BLaER1 (cell line): Measurements from ENCODE around the gene FLAD1.
A peak's percentile ranks its signal among the peaks of the same experiment; 100 is the strongest.

Experiments
- H3K27ac ChIP-seq: shearing (Covaris generic); formaldehyde crosslinking; 2 replicates; pipeline ENCODE4 v1.8.1; 2022
- H3K27me3 ChIP-seq: shearing (Covaris generic); formaldehyde crosslinking; 2 replicates; pipeline ENCODE4 v1.8.1; 2022
- H3K36me3 ChIP-seq: shearing (Covaris generic); formaldehyde crosslinking; 2 replicates; pipeline ENCODE4 v1.8.1; 2022
- H3K4me1 ChIP-seq: shearing (Covaris generic); formaldehyde crosslinking; 2 replicates; pipeline ENCODE4 v1.8.1; 2022
- H3K4me2 ChIP-seq: shearing (Covaris generic); formaldehyde crosslinking; 2 replicates; pipeline ENCODE4 v1.8.1; 2022
- H3K4me3 ChIP-seq: shearing (Covaris generic); formaldehyde crosslinking; 2 replicates; pipeline ENCODE4 v1.8.1; 2022
- H3K9ac ChIP-seq: shearing (Covaris generic); formaldehyde crosslinking; 2 replicates; pipeline ENCODE4 v1.8.1; 2022
- H3K9me3 ChIP-seq: shearing (Covaris generic); formaldehyde crosslinking; 2 replicates; pipeline ENCODE4 v1.8.1; 2022
- H4K20me1 ChIP-seq: shearing (Covaris generic); formaldehyde crosslinking; 2 replicates; pipeline ENCODE4 v1.8.1; 2022
- Cebpa-rat ChIP-seq: shearing (Covaris generic); IDR thresholded peaks from 2 replicates; pipeline ENCODE4 v1.8.1; 2022

Gene FLAD1

DNA sequence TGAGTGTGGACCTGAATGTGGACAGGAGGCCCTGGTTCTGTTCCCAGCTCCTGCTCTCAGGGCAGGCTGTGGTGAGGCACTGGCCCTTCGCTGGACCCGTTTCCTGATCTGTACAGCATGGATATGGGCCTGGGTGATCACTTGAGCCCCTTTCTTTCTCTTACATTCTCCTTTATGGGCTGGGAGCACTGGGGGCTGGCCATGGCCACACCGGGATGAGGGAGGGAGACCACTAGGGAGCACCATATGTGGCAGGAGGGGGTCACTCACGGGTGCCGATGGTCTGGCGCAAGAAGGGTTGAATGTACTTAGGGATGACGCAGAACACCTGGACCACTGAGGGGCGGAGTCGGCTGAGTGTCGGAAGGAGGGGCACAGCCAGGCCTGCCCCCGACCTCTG lies 47.8 kb downstream of the FLAD1 start:
- Histone ChIP-seq H3K4me2 (no peak overlapping the region), H3K27ac (no peak overlapping the region), H3K4me1 (no peaks in the 10 kb centered on the region), H3K27me3 (no peaks in the 10 kb centered on the region), H3K9ac (no peak overlapping the region), H4K20me1 (no peaks in the 10 kb centered on the region), H3K9me3 (no peaks in the 10 kb centered on the region), H3K4me3 (no peak overlapping the region), H3K36me3 (no peaks in the 10 kb centered on the region)
- TF ChIP-seq Cebpa-rat, result no peak

GRCh38 chr1:155032886-155033285 lies 49.7 kb downstream of the FLAD1 start:
- Histone ChIP-seq H3K27me3 (no peaks in the 10 kb centered on the region), H3K9ac (no peak overlapping the region), H3K27ac (no peak overlapping the region), H4K20me1 (no peaks in the 10 kb centered on the region), H3K4me2 (no peak overlapping the region), H3K9me3 (no peaks in the 10 kb centered on the region), H3K36me3 (no peaks in the 10 kb centered on the region), H3K4me1 (no peaks in the 10 kb centered on the region; the same call in 1 of the 2 replicates), H3K4me3 (no peak overlapping the region)
- TF ChIP-seq Cebpa-rat, result no peak

DNA sequence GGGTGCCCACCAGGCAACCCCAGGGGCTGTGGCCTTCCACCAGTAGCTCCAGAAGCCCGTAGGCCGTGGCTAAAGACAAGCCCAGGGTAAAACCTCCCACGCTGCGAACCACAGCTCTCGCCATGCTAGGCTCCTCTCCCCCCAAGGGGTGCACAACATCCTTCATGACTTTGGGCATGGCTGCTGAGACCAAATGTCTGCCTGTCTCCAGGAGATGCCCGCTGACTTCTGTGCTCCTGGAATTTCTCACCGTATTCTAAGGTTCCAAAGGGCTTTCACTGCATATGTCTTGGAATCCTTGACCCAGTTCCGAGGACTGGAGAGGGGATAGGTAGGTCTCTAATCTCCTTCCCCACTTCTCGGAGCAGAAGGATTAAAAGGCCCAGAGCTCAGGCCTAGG lies 50.4 kb downstream of the FLAD1 start, which contains the start of the genes DCST1 and DCST2:
DCST1 (plus strand) TSS at position 301 of the 400 bp plus-strand sequence. CDS start 213 bp downstream, outside the sequence.
DCST2 (minus strand) TSS at position 258 of the 400 bp plus-strand sequence; CDS start at position 178, 80 bp downstream.
- H3K4me2 ChIP-seq, result no peak within 1 kb of the TSS
- H3K36me3 ChIP-seq, result no peaks in the 10 kb centered on the region
- H4K20me1 ChIP-seq, result no peaks in the 10 kb centered on the region
- H3K4me1 ChIP-seq, result peaks cover 3% of the 10 kb centered on the region
- H3K27me3 ChIP-seq, result no peaks in the 10 kb centered on the region
- no peak within 1 kb of the TSS for H3K9ac ChIP-seq
- no peaks in the 10 kb centered on the region for H3K9me3 ChIP-seq
- no peak for TF ChIP-seq Cebpa-rat
- H3K27ac ChIP-seq, result no peak within 1 kb of the TSS
- no peak within 1 kb of the TSS for H3K4me3 ChIP-seq

DNA sequence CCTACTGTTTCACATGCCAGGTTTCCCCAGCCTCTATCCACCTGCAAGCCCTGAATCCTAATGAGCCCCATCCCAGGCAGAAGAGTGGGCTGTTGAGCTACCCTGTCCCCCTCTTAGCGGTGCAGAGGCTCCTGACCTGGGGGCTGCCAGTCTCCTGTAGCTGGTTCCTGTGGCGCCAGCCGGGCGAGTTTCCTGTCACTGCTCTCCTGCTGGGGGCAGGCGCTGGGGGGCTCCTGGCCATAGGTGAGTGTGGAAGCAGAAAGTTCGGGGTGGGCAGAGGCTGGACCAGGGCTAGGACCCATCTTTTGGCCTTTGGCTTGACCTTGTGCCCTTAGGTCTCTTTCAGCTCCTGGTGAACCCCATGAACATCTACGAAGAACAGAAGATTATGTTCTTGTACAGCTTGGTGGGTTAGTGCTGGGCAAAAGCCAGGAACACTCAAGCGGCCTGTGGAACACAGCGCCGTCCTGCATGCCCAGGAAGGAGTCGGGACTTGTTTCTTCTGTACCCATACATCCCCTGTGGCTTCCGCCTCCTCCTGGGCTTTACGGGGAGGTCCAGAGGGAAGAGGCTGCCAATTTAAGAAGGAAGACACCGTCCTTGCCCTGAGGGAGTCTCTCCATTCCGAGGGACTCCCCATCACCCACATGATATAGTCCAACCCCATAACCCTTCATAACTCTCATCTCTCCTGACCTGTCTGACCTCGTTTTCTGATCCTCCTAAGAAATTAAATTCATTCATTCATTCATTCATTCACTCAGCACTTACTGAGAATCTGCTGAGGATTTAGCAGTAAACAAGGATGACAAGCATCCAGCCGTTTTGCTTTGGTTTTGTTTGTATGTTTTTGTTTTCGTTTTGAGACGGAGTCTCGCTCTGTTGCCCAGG lies 51.4 kb downstream of the FLAD1 start:
- Histone ChIP-seq H4K20me1 (no peaks in the 10 kb centered on the region), H3K4me3 (no peak overlapping the region), H3K4me2 (no peak overlapping the region), H3K27me3 (no peaks in the 10 kb centered on the region), H3K4me1 (peaks cover 14% of the 10 kb centered on the region), H3K36me3 (no peaks in the 10 kb centered on the region), H3K9me3 (no peaks in the 10 kb centered on the region), H3K9ac (no peak overlapping the region), H3K27ac (no peak overlapping the region)
- no peak for TF ChIP-seq Cebpa-rat

- TF ChIP-seq Cebpa-rat, result no peak
- H3K27ac ChIP-seq, result no peak overlapping the region
- no peak overlapping the region for H3K4me3 ChIP-seq
- peaks cover 21% of the 10 kb centered on the region for H3K4me1 ChIP-seq
- H3K4me2 ChIP-seq, result no peak overlapping the region
- H3K27me3 ChIP-seq, result no peaks in the 10 kb centered on the region
- no peak overlapping the region for H3K9ac ChIP-seq
- H3K9me3 ChIP-seq, result no peaks in the 10 kb centered on the region
- H4K20me1 ChIP-seq, result no peaks in the 10 kb centered on the region
- no peaks in the 10 kb centered on the region for H3K36me3 ChIP-seq
Observed at GRCh38 chr1:155035936-155036335, 52.8 kb downstream of the FLAD1 start.

DNA sequence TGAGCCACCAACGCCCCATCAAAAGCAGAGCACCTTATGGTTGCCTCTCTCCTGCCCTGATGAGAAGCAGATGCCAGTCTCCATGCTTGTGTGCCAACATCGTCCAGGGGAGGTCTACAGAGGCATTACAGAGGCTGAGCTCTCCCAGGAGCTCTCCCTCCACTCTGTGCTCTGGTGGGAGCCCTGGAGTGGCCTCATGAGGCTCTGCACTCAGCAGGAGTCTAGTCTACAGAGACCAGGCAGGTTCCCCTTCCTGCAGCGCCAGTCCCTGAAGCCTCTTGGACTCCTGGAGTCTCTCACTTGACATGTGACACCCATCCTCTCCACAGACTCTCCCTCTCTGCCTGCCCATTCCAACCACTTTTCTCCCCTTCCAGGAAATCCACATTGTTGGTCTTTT lies 53.9 kb downstream of the FLAD1 start:
- no peaks in the 10 kb centered on the region for H3K27me3 ChIP-seq
- no peak overlapping the region for H3K4me2 ChIP-seq
- no peaks in the 10 kb centered on the region for H3K9me3 ChIP-seq
- H3K4me1 ChIP-seq, result peaks cover 32% of the 10 kb centered on the region
- no peak overlapping the region for H3K27ac ChIP-seq
- H3K4me3 ChIP-seq, result no peak overlapping the region
- no peaks in the 10 kb centered on the region for H4K20me1 ChIP-seq
- TF ChIP-seq Cebpa-rat, result no peak
- no peak overlapping the region for H3K9ac ChIP-seq
- no peaks in the 10 kb centered on the region for H3K36me3 ChIP-seq

DNA sequence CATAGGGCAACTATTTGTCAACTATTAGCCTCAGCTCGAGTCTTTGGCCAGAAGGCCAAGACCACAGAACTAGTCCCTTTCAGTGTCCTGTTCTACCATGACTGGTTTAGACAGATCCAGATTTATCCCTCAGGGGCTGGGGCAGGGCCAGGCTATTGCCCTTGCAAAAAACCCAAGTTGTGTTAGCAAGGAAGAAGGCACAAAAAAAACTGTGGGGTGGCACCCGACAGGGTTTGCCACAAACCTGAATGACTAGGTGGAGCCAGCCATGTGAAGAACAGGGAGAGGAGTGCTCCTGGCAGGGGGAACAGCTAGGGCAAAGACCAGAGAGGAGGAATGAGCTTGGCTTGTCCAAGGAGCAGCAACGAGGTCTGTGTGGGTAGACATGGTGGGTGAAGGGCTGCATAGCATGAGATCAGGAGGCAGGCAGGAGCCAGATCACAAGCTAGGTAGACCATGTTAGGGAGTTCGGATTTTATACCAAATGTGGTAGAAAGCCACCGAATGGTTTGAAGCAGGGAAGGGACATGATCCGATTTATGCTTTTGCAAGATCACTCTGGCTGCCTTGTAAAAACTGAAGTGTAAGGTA lies 54.8 kb downstream of the FLAD1 start:
- Histone ChIP-seq H3K9ac (no peak overlapping the region), H3K4me3 (no peak overlapping the region), H4K20me1 (no peaks in the 10 kb centered on the region), H3K27me3 (no peaks in the 10 kb centered on the region), H3K27ac (no peak overlapping the region), H3K9me3 (no peaks in the 10 kb centered on the region), H3K36me3 (no peaks in the 10 kb centered on the region), H3K4me2 (peak overlapping the region; percentile 66; the same call in 1 of the 2 replicates), H3K4me1 (peaks cover 41% of the 10 kb centered on the region)
- TF ChIP-seq Cebpa-rat, result no peak

- Histone ChIP-seq H3K9me3 (no peaks in the 10 kb centered on the region), H3K4me3 (no peak overlapping the region), H3K4me1 (peaks cover 49% of the 10 kb centered on the region), H3K36me3 (no peaks in the 10 kb centered on the region), H4K20me1 (no peaks in the 10 kb centered on the region), H3K27ac (no peak overlapping the region), H3K9ac (no peak overlapping the region), H3K27me3 (no peaks in the 10 kb centered on the region), H3K4me2 (peak overlapping the region; percentile 66)
- no peak for TF ChIP-seq Cebpa-rat
Observed at GRCh38 chr1:155038602-155039307, 55.6 kb downstream of the FLAD1 start.

GRCh38 chr1:155039308-155039669 lies 56.1 kb downstream of the FLAD1 start:
- no peak overlapping the region for H3K9ac ChIP-seq
- H3K27ac ChIP-seq, result no peak overlapping the region
- H3K9me3 ChIP-seq, result no peaks in the 10 kb centered on the region

More at GRCh38 chr1:155039308-155039669, 56.1 kb downstream of the FLAD1 start:
- Histone ChIP-seq H3K4me1 (peaks cover 54% of the 10 kb centered on the region), H3K36me3 (no peaks in the 10 kb centered on the region), H4K20me1 (no peaks in the 10 kb centered on the region), H3K27me3 (no peaks in the 10 kb centered on the region), H3K4me2 (peak overlapping the region; percentile 66), H3K4me3 (no peak overlapping the region)
- TF ChIP-seq Cebpa-rat, result no peak
